ENCODE measurements around the gene ZNF598. TPM values are rescaled to one million over a fixed set of nuclear protein-coding genes. Genes with fewer than 3 reads are reported as not detected.

The ZNF598 gene
- total RNA-seq = 10 to 100 TPM; 41.9 to 45.4 (median 42.4) TPM
- long read RNA-seq, donor 1, transcript ZNF598-204 (12 exons, 3,371 nt) = major isoform, 5 of 48 reads
- long read RNA-seq, donor 1, transcript ZNF598-208 (3 exons, 815 nt) = major isoform, 5 of 48 reads
- long read RNA-seq, donor 1, partial matches to known transcripts = 13 of 48 reads
- long read RNA-seq, donor 1, other reads (novel, unspliced or antisense) = 24 of 48 reads
- long read RNA-seq, donor 2, partial matches to known transcripts = 0 of 1 reads
- long read RNA-seq, donor 2, other reads (novel, unspliced or antisense) = 0 of 1 reads

GRCh38 chr16:2009791-2010510, at the start of gene ZNF598:
ZNF598 (minus strand) TSS chr16:2009821.
- H3K9me3 ChIP-seq = no peaks in the 10 kb centered on the region
- peak; percentile 90 for ATAC-seq
- H3K4me3 ChIP-seq = peak within 1 kb of the TSS; percentile 95
- no peaks in the 10 kb centered on the region for H3K36me3 ChIP-seq (ENCODE audit: low read depth)
- H3K4me1 ChIP-seq (ENCODE audit: low read depth) = peaks cover 26% of the 10 kb centered on the region
- DNase-seq = peak; percentile 84 to 90 (median 89)
- TF ChIP-seq CTCF (IDR thresholded peaks at IDR 0.05) = no peak
- intact Hi-C loops (cut with DNase I, micrococcal nuclease) = no loop called here

- Histone ChIP-seq H3K9me3 (no peaks in the 10 kb centered on the region), H3K4me1 (ENCODE audit: low read depth) (peaks cover 7% of the 10 kb centered on the region), H3K36me3 (ENCODE audit: low read depth) (peaks cover 7% of the 10 kb centered on the region), H3K4me3 (no peak overlapping the region)
- no peak for TF ChIP-seq CTCF (IDR thresholded peaks at IDR 0.05)
- ATAC-seq = no peak
- intact Hi-C loops (cut with DNase I, micrococcal nuclease) = no loop called here
- DNase-seq = no peak
Observed at GRCh38 chr16:2058872-2059271, 49.3 kb upstream of the ZNF598 start.

GRCh38 chr16:2058420-2058819, 48.8 kb upstream of the ZNF598 start:
- Histone ChIP-seq H3K9me3 (no peaks in the 10 kb centered on the region), H3K4me1 (ENCODE audit: low read depth) (peaks cover 7% of the 10 kb centered on the region), H3K4me3 (no peak overlapping the region), H3K36me3 (ENCODE audit: low read depth) (peaks cover 7% of the 10 kb centered on the region)
- DNase-seq = no peak
- intact Hi-C loops (cut with DNase I, micrococcal nuclease) = no loop called here
- no peak for TF ChIP-seq CTCF (IDR thresholded peaks at IDR 0.05)
- no peak for ATAC-seq

- no peak overlapping the region for H3K4me3 ChIP-seq
Observed at GRCh38 chr16:2057438-2057837, 47.8 kb upstream of the ZNF598 start.

More at GRCh38 chr16:2057438-2057837, 47.8 kb upstream of the ZNF598 start:
- H3K36me3 ChIP-seq (ENCODE audit: low read depth) = peaks cover 4% of the 10 kb centered on the region
- ATAC-seq = no peak
- no peak for DNase-seq
- H3K4me1 ChIP-seq (ENCODE audit: low read depth) = peaks cover 7% of the 10 kb centered on the region
- no peaks in the 10 kb centered on the region for H3K9me3 ChIP-seq
- intact Hi-C loops (cut with DNase I, micrococcal nuclease) = no loop called here
- no peak for TF ChIP-seq CTCF (IDR thresholded peaks at IDR 0.05)
